GM21447 (cell line): ENCODE results near the gene UBE2J2.
"Not testable (repeated sequence)": the region's sequence is repeated elsewhere in the genome, so short reads cannot be mapped to it uniquely, and the experiment has no call there.

Experiments used
- ATAC-seq: cut with Tn5 transposase; IDR thresholded peaks from one replicate; pipeline ENCODE4 v1.9.1; 2021; ENCODE audit not compliant: unreplicated experiment

UBE2J2 gene

GRCh38 chr1:1259540-1259939 lies 14.1 kb downstream of the UBE2J2 start:
- no peak for ATAC-seq

DNA sequence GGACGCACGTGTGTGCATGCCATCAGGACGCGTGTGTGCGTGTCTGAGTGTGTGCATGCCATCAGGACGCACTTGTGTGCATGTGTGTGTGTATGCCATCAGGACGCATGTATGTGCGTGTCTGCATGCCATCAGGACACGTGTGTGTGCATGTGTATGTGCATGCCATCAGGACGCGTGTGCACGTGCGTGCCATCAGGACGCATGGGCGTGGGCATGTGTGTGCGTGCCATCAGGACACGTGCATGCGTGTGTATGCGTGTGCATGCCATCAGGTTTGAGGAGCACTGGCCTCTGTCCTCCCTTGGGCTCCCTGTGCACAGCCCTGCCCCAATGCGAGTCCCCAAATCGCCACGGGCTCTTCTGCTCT lies 14.6 kb downstream of the UBE2J2 start:
- no peak for ATAC-seq

DNA sequence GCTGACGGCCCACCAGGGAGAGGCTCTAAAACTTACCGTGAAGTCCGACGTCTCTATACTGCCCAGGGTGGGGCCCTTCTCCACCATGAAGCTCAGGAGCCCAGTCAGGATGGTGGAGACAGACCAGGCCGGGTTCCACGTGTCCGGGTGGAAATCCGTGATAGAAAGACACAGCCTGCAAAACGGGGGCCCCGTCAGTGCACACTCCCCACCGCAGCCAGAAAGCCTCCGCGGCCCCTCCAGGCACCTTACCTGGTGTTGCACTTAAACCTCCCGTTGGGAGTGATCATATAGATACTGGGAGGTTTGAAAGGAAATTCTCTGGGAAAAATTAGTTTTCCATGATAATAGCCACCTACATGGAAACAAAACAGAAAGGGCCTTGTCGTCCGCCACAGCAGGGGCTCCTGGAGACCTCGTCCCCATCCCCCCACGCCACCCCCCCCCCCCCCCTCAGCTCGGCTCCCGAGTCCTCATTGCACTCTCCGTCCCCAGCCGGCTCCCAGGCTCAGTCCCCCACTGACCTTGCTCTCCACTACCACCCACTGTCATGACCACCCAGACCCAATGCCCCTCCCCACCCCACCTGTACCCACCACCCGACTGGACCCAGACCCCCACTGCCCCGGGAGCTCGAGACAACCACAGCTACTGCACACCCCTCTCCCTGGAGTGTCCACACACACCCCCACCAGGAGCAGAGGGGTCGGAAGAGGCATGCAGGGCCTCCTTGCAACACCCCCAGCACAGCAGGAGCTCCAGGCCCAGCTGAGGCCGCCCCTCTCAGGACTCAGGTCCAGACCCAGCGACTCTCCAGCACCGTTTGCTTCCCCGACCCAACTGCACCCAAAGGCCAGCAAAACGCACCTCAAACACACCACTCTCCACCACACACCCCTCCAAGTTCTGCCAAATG lies 16.4 kb downstream of the UBE2J2 start:
- ATAC-seq = no peak

DNA sequence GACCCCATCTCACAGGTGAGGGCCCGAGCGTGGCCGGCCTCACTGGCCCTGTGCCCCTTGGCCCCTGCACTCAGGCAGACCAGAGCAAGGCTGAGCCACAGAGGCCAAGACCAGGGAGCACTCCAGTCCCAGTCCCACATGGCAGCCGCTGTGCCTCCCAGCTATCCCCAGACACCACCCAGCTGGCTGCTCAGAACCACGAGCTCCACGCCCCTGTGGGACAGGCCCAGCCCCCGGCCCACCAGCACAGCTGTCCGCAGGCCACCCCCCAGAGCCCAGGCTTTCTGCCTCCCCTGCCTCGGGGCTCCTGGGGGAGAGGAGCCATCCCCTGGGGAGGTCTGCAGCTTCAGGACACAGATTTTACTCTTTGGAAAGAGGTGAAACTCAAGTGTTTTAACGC lies 18.0 kb downstream of the UBE2J2 start:
- no peak for ATAC-seq

GRCh38 chr1:1255078-1255477 lies 18.6 kb downstream of the UBE2J2 start:
- ATAC-seq = no peak

DNA sequence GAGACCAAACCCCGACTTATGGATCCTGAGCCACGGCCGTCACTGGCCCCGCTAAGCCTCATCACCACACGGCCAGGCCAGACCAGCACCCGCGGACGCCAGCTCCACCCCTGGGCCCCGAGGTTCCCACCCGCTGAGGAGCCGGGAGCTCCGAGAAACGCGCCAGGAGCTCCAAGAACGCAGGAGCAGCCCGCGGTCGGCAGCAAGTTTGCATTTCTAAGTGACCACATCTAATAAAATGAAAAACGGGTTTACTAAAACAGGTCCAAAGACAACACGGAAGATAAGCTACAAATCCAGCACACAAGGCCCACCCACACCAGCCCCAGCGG lies 19.0 kb downstream of the UBE2J2 start:
- no peak for ATAC-seq

DNA sequence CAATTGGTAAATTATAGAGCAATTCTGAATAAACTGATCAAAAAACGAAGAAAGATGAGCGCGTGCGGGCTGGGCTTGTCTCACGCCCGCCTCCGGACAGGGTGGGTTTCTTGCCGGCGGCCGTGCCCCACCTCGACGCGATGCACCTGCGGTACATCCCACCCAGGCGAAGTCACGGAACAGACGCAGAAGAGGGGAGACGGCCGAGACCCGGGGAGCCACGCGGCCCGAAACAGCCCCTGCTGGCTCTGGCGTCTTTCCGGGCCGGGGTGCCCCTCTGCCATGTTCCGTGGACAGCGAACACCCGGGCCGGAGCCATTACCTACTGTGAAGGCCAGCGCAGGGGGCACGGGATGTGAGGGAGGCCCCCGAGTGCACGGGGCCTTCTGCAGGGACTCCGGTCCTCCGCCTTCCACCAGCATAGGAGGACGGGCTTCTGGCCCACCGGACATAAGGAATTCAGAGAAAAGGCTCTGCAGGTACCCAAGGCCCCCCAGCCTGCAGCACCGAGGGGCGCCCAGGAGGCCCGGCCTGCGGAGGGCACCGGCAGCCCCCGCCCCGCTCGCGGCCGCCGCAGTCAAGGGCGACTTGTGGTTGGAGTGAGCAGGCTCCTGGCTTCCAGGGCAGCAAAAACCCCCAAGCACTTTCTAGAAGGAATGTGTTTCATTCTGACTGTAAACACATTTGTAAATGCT lies 19.5 kb downstream of the UBE2J2 start:
- no peak for ATAC-seq

DNA sequence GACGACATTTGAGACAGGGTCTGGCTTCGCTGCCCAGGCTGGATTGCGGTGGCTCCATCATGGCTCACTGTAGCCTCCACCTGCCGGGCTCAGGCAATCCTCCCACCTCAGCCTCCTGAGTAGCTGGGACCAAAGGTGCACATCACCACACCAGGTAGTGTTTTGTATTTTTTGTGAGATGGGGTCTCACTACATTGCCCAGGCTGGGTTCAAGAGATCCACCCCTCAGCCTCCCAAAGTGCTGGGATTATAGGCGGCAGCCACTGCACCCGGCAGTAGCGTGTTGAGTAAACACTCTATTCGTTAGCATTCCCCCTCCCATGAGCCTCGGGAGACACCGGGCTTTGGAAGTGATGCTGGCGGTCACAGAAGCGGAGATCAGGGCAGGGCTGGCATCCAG lies 20.3 kb downstream of the UBE2J2 start:
- no peak for ATAC-seq

- peak; percentile 72 for ATAC-seq
These were observed 22.8 kb downstream of the UBE2J2 start for GRCh38 chr1:1250786-1251284.

GRCh38 chr1:1248009-1248913 lies 25.4 kb downstream of the UBE2J2 start:
- ATAC-seq = not testable (repeated sequence)

- ATAC-seq = no peak
These were observed 26.2 kb downstream of the UBE2J2 start for GRCh38 chr1:1247341-1247913.

DNA sequence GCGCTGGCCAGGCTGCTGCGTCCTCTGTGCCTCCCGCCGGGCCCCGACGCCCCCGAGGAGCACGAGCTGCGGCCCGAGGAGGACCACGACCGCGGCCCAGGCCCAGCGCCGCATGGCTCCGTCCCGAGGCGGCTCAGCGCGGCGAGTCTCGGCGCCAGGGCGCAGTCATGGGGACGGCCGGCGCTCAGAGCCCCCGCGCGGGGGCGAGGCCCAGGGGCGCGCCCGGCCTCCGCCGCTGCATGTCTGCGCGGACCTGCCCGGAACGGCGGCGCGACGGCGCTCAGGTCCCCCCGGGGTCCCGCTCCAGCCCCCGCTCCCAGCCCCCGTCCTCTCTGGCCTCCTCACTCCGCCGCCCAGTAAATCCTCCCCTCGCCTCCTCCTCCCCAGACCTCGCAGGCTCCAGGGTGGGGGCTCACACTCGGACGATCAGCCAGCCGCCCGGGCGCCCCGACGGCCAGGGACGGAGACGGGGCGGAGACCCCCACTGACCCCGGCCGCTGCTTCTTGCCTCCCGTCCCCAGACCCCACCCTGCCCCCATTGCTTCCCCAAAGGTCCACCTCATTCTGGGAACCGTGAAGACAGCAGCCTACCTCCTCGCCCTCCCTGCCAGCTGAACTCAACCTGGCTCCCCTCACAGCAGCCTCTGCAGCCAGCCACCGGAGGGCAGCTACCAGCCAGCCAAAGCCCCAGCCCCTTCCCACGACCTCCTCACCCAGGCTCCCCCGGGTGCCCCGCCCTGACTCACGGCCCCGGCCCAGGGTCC lies 26.9 kb downstream of the UBE2J2 start, which contains the start of gene C1QTNF12:
TSS of gene C1QTNF12 (minus strand) at position 146 of the 764 bp plus-strand sequence. CDS start at position 114, 32 bp downstream.
- no peak for ATAC-seq

DNA sequence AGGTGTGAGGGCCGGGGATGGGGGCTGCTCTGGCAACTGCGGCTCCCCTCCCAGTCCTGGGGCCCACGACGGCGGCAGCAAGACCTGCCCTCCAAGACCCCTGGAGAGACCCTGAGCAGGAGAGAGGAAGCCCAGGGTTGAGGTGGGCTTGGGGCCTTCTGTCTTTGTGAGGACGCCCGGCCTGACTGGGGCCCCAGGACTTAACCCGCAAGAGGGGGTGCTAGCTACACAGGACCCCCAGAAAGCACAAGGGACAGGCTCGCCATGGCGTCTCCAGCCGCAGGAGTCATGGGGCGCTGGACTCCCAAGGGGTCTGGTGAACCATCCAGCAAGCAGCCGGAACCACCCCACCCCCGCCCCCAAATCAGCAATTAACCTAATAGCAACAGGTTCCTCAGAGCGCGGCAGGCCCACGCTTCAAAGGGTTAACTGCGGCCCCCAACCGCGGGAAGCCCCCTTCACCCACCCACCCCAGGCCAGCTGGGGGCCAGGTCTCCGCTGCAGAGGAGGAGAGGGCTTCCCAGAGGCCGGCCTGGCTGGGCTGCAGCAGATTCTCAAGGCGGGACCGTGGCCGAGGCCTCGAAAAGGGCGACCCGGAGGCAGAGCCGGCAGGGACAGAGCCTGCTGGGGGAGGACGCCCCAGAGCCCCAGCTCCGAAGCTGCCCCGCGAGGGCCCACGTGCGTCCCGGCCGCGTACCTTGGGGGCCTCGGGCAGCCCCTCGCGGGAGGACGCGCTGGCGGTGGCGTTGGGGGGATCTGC lies 27.7 kb downstream of the UBE2J2 start:
- ATAC-seq = no peak

DNA sequence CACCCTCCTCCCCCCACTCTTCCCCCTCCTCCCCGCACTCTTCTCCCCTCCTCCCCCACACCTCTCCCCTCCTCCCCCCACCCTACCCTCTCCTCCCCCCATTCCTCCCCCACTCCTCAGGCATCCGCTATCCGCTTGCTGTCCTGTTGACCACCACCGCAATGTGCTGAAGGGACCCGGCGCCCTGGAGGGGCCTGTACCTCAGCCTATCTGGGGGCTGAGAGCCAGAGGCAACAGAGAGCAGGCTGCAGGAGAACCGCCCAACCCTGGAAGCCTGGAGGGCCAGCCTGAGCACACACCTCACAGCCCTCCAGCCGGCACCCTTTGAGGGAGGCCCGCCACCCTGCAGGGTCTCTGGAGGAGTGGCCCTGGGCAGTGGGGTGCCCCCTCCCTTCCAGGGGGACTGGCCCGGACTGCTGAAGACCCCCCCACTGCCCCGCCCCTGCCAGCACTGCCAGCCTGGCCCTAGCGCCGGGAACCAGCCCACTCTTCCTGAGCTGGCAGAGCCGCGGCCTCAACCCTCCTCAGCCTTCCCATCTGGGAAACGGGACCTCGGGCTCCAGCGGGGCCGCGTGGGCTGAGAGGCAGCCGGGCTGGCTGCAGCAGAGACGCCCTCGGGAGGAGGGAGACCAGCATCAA lies 28.4 kb downstream of the UBE2J2 start:
- no peak for ATAC-seq

DNA sequence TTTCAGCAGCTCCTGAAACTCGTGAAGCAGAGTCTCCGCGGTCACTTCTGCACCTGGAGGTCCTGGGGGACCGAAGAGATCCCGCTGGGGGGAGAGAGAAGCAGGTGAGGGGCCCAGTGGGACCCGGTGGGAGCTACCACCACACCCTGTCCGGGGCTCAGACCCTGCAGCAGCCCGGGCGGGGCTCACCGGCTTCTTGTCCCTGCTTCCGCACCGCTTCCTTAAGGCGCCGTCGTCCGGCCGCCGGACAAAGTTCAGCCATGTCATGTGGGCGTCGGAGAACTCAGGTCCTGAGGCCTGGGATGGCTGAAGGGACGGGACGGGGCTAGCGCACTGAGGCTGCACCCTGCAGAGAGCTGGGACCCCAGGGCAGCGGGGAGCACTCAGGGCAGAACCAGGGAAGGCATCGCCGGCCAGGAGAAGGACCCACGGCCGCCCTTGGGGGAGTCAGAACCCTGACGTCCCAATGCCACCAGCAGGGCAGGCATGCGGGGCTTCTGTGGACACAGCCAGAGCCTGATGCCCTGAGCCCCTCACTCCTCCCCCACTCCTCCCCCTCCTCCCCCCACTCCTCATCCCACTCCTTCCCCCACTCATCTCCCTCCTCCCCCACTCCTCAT lies 29.4 kb downstream of the UBE2J2 start:
- no peak for ATAC-seq

DNA sequence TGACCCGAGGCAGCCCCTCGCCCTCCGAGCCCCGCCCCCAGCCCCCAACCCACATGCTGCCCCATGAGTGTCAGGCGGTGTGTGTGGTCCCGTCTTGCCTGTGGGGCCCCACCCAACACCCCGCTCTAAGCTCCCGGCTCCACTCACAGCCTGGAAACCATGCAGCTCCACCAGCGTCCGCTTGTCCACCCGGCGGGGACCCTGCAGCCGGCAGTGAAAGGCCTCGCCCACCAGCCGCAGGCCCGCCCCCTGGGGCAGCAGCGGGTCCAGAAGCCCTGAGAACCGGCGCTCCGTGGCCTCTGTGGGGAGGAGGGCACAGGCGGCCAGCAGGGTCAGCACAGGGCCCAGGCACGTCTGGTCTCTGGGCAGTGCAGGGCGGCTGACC lies 29.9 kb downstream of the UBE2J2 start:
- no peak for ATAC-seq

GRCh38 chr1:1243266-1243660 lies 30.4 kb downstream of the UBE2J2 start:
- ATAC-seq = no peak

GRCh38 chr1:1242461-1243265 lies 31.0 kb downstream of the UBE2J2 start:
- no peak for ATAC-seq
